Stimulated activated CD4-positive, alpha-beta T cell treated with anti-CD3 and anti-CD28 coated beads, Interleukin-4, amount 100 ng/mL, for 1 hour (primary cell): ENCODE data around the gene ILF2.
"Not testable (repeated sequence)": the region's sequence is repeated elsewhere in the genome, so short reads cannot be mapped to it uniquely, and the experiment has no call there.

Experiments
- DNase-seq: peaks from one replicate; pipeline ENCODE4 v3.0.0-alpha.2; 2020

Gene ILF2

GRCh38 chr1:153647346-153647714 is 23.5 kb downstream of the ILF2 start:
- no peak for DNase-seq

DNA sequence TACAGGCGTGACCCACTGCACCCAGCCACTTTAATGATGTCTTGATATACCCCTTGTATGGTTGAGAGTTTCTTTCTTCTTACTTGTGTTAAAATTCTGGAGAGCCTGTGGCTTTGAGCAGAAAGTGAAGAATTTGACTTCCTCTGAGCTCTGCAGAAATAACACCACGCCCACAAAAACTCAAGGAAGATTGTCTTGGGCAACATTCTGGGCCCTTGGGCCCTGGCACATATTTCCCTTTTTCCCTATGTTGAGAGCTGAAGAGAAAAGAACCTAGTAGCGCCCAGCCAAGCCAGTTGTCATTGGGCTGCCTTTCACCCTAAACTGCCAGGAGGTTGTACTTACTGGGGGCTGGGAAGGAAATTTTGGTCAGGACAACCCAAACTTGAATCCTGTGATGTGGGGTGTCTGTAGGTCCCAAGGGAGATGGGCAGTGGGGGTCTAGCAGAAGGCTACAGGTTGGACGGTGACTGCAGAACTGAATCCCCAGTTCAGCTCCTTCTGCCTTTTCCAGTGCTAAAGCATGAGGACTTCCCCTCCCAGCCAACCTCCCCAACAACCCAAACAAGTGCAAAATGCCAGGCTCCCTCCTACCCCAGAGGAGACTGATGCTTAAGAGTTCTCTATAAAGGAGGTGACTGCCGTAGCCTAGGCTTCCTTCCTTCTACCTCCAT is 24.0 kb downstream of the ILF2 start:
- DNase-seq = no peak

DNA sequence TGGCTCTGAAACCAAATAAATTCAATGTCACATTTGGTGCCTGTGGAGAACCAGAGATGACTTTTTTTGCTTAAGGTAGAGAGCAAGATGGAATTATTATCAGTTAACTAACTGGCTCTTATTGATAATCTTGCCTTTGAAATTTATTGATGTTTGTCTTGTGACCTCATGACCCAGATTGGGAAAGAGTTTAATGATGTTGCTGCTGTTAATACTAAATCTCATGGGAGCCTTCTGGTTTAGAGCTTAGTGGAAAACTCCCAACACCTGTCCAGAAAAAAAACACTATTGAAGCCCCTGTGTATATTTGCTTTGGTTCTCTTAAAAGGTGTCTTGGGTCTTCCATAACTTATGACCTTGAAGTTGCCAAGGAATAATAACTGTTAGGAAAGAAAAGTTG is 27.0 kb downstream of the ILF2 start:
- no peak for DNase-seq

DNA sequence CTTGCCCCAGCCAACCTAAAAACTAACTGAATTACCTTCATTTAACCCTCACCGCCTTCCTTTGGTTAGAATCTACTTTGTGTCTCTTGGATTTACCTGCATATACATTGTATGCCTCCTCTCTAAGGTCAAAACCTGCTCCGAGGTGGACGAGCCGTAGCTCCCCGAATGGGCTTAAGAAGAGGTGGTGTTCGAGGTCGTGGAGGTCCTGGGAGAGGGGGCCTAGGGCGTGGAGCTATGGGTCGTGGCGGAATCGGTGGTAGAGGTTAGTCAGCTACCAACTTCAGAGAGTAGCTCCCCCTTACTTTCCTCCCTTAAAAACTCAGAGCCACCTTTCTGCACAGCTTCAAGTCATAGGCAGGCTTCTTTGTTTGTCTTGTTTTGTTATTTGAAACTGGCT is 27.7 kb downstream of the ILF2 start:
- DNase-seq = no peak

GRCh38 chr1:153642161-153642560 is 28.6 kb downstream of the ILF2 start:
- DNase-seq = no peak

GRCh38 chr1:153640861-153641260 is 29.9 kb downstream of the ILF2 start:
- no peak for DNase-seq

- not testable (repeated sequence) for DNase-seq
Observed at GRCh38 chr1:153640213-153640612, 30.6 kb downstream of the ILF2 start.

GRCh38 chr1:153639280-153639679 is 31.5 kb downstream of the ILF2 start:
- no peak for DNase-seq

DNA sequence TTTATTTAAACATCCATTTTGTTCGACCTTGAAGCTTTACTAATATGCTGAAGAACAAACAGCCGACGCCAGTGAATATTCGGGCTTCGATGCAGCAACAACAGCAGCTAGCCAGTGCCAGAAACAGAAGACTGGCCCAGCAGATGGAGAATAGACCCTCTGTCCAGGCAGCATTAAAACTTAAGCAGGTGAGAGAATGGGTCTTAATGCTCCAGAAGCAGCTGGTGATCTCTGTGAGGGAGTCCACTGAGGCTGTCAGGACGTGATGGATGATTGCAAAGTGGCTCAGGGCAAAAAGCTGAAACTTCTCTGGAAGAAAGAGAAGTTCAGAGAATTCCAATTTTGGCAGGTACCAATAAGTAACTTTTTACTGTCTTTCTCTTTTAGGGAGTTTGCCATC is 32.5 kb downstream of the ILF2 start:
- no peak for DNase-seq

DNA sequence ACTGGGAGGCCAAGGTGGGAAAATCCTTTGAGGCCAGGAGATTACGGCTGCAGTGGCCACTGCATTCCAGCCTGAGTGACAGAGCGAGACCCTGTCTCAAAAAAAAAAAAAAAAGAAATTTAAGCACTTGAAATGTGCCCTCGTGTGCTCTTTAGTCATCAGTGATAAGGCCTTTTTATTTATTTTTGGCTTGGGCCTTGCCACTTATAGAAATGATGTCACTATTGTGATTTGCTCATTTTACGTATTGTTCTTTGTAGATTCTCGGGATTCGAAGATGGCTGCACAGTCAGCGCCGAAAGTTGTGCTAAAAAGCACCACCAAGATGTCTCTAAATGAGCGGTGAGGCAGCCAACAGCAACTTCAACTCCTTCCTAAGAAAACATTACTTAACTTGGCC is 34.5 kb downstream of the ILF2 start:
- no peak for DNase-seq

DNA sequence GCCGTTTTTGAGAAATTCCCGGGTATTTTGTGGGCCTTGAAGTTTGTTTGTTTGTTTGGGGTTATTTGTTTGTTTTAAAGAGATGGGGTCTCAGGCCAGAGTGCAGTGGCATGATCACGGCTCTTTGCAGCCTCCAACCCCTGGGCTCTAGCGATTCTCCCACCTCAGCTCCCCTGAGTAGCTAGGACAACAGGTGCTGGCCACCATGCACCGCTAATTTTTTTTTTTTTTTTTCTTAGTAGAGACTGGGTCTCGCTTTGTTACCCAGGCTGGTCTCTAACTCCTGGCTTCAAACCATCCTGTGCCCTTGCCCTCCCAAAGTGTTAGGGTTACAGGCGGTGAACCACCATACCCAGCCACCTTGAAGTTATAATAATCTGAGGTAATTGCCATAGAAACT is 34.9 kb downstream of the ILF2 start:
- no peak for DNase-seq

DNA sequence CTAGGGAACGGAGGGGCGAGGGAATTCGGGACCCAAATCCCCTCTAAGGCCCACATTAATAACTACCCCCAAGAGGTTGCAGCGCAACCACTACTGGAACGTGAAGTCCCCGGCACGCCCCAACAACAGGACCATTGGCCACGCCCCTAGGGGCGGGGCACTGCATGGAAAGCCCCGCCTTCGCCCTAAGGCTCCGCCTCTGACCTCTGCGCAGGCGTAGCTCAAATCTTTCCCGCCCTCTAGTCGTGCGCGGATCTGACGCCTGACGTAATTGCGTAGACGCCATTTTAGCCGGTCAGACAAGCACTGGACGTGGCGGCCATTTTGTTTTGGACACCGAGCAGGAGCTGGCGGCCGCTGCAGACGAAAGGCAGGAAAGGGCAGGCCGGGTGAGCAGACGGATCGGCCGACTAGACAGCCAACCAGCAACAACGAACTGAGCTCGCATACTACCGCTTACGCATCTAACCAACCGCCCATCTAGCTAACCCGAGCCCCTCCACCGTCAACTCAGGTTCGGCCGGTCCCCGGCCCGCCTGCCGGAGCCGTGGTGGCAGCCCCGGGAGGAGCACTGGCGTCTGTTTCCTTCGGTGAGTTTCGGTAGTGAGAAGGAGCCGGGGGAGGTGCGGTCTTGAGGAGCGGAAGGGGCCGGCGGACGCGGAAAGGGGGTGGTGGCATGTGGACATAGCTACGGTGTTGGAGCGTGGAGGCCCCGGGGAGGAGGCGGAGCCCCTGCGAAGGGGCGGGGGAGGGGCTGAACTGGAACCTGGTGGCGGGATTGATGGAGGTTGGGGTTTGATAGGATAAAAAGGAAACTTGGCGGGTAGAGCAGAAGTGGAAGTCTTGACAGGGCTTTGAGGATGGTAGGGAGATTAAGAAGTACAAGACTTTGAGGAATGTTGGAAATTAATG is 36.8 kb downstream of the ILF2 start, which contains the start of gene CHTOP:
TSS of gene CHTOP (plus strand) at position 313 of the 912 bp plus-strand sequence. CDS start 2,523 bp downstream, outside the sequence.
- peak; percentile 94 for DNase-seq

GRCh38 chr1:153633161-153633753 is 37.5 kb downstream of the ILF2 start:
- DNase-seq = no peak

GRCh38 chr1:153631047-153632022 is 39.5 kb downstream of the ILF2 start:
- no peak for DNase-seq

DNA sequence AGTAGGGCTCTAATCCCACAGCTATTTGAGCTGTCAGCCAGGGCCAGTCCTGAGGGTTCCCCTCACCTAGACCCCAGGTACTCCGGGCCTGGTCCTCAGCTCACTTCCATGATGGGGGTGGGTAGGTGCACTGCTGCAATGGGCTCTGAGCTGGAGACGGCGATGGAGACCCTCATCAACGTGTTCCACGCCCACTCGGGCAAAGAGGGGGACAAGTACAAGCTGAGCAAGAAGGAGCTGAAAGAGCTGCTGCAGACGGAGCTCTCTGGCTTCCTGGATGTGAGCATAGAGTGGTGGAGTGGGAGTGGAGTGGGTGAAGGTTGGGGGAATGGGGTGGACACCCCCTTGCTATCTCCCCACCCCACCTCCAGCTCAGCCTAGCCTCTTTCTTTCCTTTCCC is 40.4 kb downstream of the ILF2 start:
- DNase-seq = no peak

GRCh38 chr1:153629971-153630370 is 40.8 kb downstream of the ILF2 start:
- DNase-seq = no peak

GRCh38 chr1:153629343-153629665 is 41.5 kb downstream of the ILF2 start:
- DNase-seq = no peak

DNA sequence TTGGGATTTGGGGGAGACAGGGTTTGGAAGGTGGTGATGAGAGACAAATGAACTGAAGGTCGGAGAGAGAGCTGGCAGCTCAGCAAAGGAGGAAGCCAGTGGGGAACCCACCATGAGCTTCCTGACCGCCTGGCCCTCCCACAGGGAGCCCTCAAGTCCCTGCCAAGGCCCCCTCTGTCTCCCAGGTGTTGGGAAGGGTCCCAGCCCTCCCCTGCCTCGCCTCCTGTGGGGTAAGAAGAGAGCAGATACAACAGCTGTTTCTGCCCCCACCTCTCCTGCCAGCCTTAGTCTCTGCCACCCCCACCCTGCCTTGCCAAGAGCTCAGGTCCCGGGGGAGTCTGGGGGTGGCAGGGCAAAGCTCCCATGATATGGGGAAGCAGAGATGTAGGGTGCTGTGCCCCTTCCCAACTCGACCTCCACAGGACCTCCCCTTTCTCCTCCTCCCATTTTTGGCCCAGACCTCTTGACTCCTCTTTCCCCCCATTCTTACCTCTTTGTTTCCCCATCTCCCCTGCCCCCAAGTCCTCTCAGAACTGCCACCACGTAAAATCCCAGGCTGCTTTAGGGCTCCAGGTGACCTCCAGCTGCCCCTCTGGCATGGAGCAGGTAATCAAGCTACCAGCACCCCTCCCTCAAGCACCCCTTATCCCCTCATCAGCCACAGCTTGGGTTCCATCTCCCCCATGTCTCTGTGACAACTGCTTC is 42.0 kb downstream of the ILF2 start:
- DNase-seq = no peak

- DNase-seq = no peak
Observed at GRCh38 chr1:153627715-153628626, 42.8 kb downstream of the ILF2 start, which contains the start of gene S100A1. S100A1 (plus strand) TSS chr1:153628434; CDS start chr1:153630522, 2,088 bp downstream.

DNA sequence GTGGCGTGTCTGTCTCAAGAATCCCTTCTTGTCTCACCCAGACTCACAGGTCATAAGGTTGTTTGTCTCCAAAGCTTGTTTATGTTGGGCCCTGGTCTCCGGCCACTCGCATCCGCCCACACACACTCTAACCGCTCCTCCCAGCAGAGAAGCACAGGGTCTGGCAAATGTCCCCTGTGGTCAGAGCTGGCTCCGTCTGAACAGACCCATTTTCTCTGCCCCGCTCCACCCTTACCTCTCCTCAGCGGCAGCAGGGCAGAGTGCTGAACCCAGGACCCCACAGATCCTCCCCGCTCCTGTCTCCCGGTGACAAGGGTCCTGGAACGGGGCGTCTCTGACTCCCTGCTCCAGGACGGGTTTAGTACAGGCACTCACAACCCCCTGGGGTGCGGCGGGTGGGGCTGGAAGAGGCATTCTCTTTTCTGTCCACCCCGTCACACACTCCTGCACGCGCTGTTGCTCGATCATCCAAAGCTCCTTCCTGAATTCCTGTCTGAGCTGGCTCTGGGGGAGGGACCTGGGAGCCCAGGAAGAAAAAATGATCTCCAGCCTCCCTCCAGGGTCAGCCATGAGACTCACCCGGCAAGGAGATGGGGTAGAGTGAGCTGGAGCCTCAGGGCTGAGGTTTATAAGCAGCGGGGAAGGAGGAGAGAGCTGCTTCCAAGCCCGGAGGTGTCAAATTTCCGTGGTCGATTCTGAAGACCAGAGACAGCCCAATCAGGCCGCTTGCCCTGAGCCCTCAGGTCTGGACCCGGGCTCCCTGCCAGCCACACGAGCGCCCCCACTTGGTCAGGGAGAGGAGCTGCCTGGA is 43.7 kb downstream of the ILF2 start, which contains the start of gene S100A13:
TSS of gene S100A13 (minus strand) at position 602 of the 811 bp plus-strand sequence. CDS start 1,033 bp downstream, outside the sequence.
- no peak for DNase-seq
